ENCODE results near the gene ATP11B.
"Not testable (repeated sequence)": the region's sequence is repeated elsewhere in the genome, so short reads cannot be mapped to it uniquely, and the experiment has no call there.

Gene ATP11B

GRCh38 chr3:182821221-182821981, 28.1 kb downstream of the ATP11B start:
- TF ChIP-seq CTCF (IDR thresholded peaks at IDR 0.05; ENCODE audit: low read depth, low read length, missing control alignments), result no peak
- in situ Hi-C loops (cut with HindIII; ENCODE audit: low sequenced_read_pairs), result no loop called here
- no peak overlapping the region for H3K4me3 ChIP-seq (ENCODE audit: low read depth, low read length)
- no peak for DNase-seq (ENCODE audit: low read depth)

- DNase-seq (ENCODE audit: low read depth); H3K4me3 ChIP-seq (ENCODE audit: low read depth, low read length); in situ Hi-C loops (cut with HindIII; ENCODE audit: low sequenced_read_pairs): not testable (repeated sequence)
Observed at GRCh38 chr3:182822260-182822659, 29.0 kb downstream of the ATP11B start.

- in situ Hi-C loops (cut with HindIII; ENCODE audit: low sequenced_read_pairs), result no loop called here
- H3K4me3 ChIP-seq (ENCODE audit: low read depth, low read length), result no peak overlapping the region
- DNase-seq (ENCODE audit: low read depth), result no peak
- TF ChIP-seq CTCF (IDR thresholded peaks at IDR 0.05; ENCODE audit: low read depth, low read length, missing control alignments), result no peak
Observed at GRCh38 chr3:182824957-182825356, 31.7 kb downstream of the ATP11B start.

- TF ChIP-seq CTCF (IDR thresholded peaks at IDR 0.05; ENCODE audit: low read depth, low read length, missing control alignments), result no peak
- H3K4me3 ChIP-seq (ENCODE audit: low read depth, low read length), result no peak overlapping the region
- in situ Hi-C loops (cut with HindIII; ENCODE audit: low sequenced_read_pairs), result no loop called here
- no peak for DNase-seq (ENCODE audit: low read depth)
Observed at GRCh38 chr3:182829761-182830405, 36.6 kb downstream of the ATP11B start.

GRCh38 chr3:182837855-182838454, 44.7 kb downstream of the ATP11B start:
- H3K4me3 ChIP-seq (ENCODE audit: low read depth, low read length), result no peak overlapping the region
- in situ Hi-C loops (cut with HindIII; ENCODE audit: low sequenced_read_pairs), result no loop called here
- peak; percentile 16 for TF ChIP-seq CTCF (IDR thresholded peaks at IDR 0.05; ENCODE audit: low read depth, low read length, missing control alignments)
- peak; percentile 12 for DNase-seq (ENCODE audit: low read depth)

- no peak for TF ChIP-seq CTCF (IDR thresholded peaks at IDR 0.05; ENCODE audit: low read depth, low read length, missing control alignments)
- DNase-seq (ENCODE audit: low read depth), result no peak
- in situ Hi-C loops (cut with HindIII; ENCODE audit: low sequenced_read_pairs), result no loop called here
- no peak overlapping the region for H3K4me3 ChIP-seq (ENCODE audit: low read depth, low read length)
Observed at GRCh38 chr3:182843478-182843877, 50.2 kb downstream of the ATP11B start.

GRCh38 chr3:182848906-182849305, 55.6 kb downstream of the ATP11B start:
- no peak overlapping the region for H3K4me3 ChIP-seq (ENCODE audit: low read depth, low read length)
- no peak for TF ChIP-seq CTCF (IDR thresholded peaks at IDR 0.05; ENCODE audit: low read depth, low read length, missing control alignments)
- in situ Hi-C loops (cut with HindIII; ENCODE audit: low sequenced_read_pairs), result no loop called here
- DNase-seq (ENCODE audit: low read depth), result no peak
